HepG2 (cell line): ENCODE data around the gene ZNF30. TPM values are rescaled to one million over a fixed set of nuclear protein-coding genes. Genes with fewer than 3 reads are reported as not detected.

Source experiments
- ATAC-seq: fragments of 200-7000 bp; cut with Tn5 transposase; 3 replicates; pipeline ENCODE4 v1.9.1; 2020; ENCODE audit warnings: mild to moderate bottlenecking, moderate library complexity
- BruUV-seq: library from RNA; stranded (reverse); fragments of 400-500 nt; replicated peaks from 2 replicates; lab custom pipeline; 2021; lab: Mats Ljungman, UMichigan
- CTCF ChIA-PET: fragments of 300-600 bp; formaldehyde crosslinking; extraction: SDS; loops from one replicate; lab custom pipeline; 2021; ENCODE audit warnings: low total read pairs, inconsistent platforms, low intra/inter-chr PET ratio; lab: Yijun Ruan, JAX
- POLR2A ChIA-PET: fragments of 350-600 bp; sonication (Branson Sonifier 250); formaldehyde crosslinking; loops from one replicate; lab custom pipeline; 2020; ENCODE audit warnings: antibody characterized with exemption, inconsistent platforms; lab: Yijun Ruan, JAX
- DNase-seq: peaks from one replicate; pipeline ENCODE4 v3.0.0-alpha.2; 2015; ENCODE audit warnings: low spot score
- FAIRE-seq: peaks from 3 replicates; lab custom pipeline; 2011; peaks lifted over from hg19 to GRCh38; lab: Jason Lieb, UNC
- H2AFZ ChIP-seq: one replicate; pipeline ENCODE4 v1.6.1; 2011; ENCODE audit warnings: low read length, inconsistent platforms
- H3K27ac ChIP-seq: fragments of 300-600 bp; 3 replicates; pipeline ENCODE4 v1.8.0; 2011; ENCODE audit warnings: mixed run types, mild to moderate bottlenecking, mixed read lengths, low read length, inconsistent platforms; ENCODE audit not compliant: insufficient read depth; ENCODE audit errors: extremely low read length
- H3K27me3 ChIP-seq, 2 experiments: fragments of 200-600 bp in 1 of 2; 2 replicates in 1 of 2; 3 replicates in 1 of 2; pipeline versions ENCODE4 v1.6.0 to v1.8.0; 2011; ENCODE audit warnings: low read length in 2 of 2, mild to moderate bottlenecking in 2 of 2, moderate library complexity in 2 of 2, inconsistent platforms in 1 of 2; ENCODE audit not compliant: insufficient read depth in 2 of 2, control insufficient read depth in 1 of 2
- H3K36me3 ChIP-seq, 2 experiments: fragments of 200-600 bp in 1 of 2; replicated peaks in 1 of 2; 2 replicates in 1 of 2; 3 replicates in 1 of 2; pipeline versions ENCODE4 v1.5.1 to v1.8.0; 2011; ENCODE audit warnings: low read length in 2 of 2, inconsistent platforms in 1 of 2; ENCODE audit not compliant: insufficient read depth in 2 of 2, control insufficient read depth in 1 of 2
- H3K4me1 ChIP-seq: 2 replicates; pipeline ENCODE4 v1.5.1; 2012; ENCODE audit warnings: low read length, inconsistent platforms; ENCODE audit not compliant: insufficient read depth
- H3K4me2 ChIP-seq: 2 replicates; pipeline ENCODE4 v1.6.0; 2011; ENCODE audit warnings: low read depth, low read length, inconsistent platforms
- H3K4me3 ChIP-seq, 3 experiments: fragments of 200-600 bp in 1 of 3; sonication (generic), shearing (Covaris generic) in 1 of 3; replicated peaks in 1 of 3; 2 replicates each; pipeline ENCODE4 v1.5.1; 2011 to 2016; ENCODE audit warnings: low read length in 3 of 3, inconsistent platforms in 2 of 3, low read depth in 2 of 3, mild to moderate bottlenecking in 2 of 3, control low read depth in 1 of 3, mixed read lengths in 1 of 3; ENCODE audit not compliant: insufficient read depth in 1 of 3
- H3K79me2 ChIP-seq: one replicate; pipeline ENCODE4 v1.6.1; 2011; ENCODE audit warnings: low read length, inconsistent platforms; ENCODE audit not compliant: insufficient read depth
- H3K9ac ChIP-seq: 2 replicates; pipeline ENCODE4 v1.6.0; 2011; ENCODE audit warnings: mild to moderate bottlenecking, low read depth, low read length, inconsistent platforms; ENCODE audit not compliant: insufficient read depth
- H3K9me3 ChIP-seq: 2 replicates; pipeline ENCODE4 v1.5.1; 2012; ENCODE audit warnings: mild to moderate bottlenecking, low read length
- H4K20me1 ChIP-seq: 2 replicates; pipeline ENCODE4 v1.6.0; 2011; ENCODE audit warnings: inconsistent platforms, mild to moderate bottlenecking, low read length, moderate library complexity; ENCODE audit not compliant: insufficient read depth
- HNF1A ChIP-seq, 2 experiments: sonication (generic) in 1 of 2; formaldehyde crosslinking in 1 of 2; IDR thresholded peaks; 2 replicates each; pipeline versions ENCODE4 v1.4.0 to v1.6.1; 2016 to 2020; ENCODE audit warnings: borderline replicate concordance in 1 of 2, low read depth in 1 of 2, mild to moderate bottlenecking in 1 of 2, missing genetic modification reagents in 1 of 2
- HNRNPH1 ChIP-seq: fragments of 200-400 bp; formaldehyde crosslinking; optimal IDR thresholded peaks from 2 replicates; pipeline ENCODE3; 2017; ENCODE audit warnings: mild to moderate bottlenecking, low read depth, low read length
- MED1 ChIP-seq: sonication (generic); formaldehyde crosslinking; IDR thresholded peaks from 2 replicates; pipeline ENCODE4 v1.4.0; 2020; ENCODE audit warnings: missing genetic modification reagents
- NR2F2 ChIP-seq: IDR thresholded peaks from 2 replicates; pipeline ENCODE4 v1.6.1; 2012; ENCODE audit warnings: low read depth, inconsistent platforms, borderline replicate concordance
- U2AF2 ChIP-seq: fragments of 200-400 bp; formaldehyde crosslinking; IDR thresholded peaks from 2 replicates; pipeline ENCODE4 v1.6.1; 2017; ENCODE audit warnings: low read depth, mild to moderate bottlenecking, low read length
- ZHX1 ChIP-seq: sonication (generic); formaldehyde crosslinking; IDR thresholded peaks from 2 replicates; pipeline ENCODE4 v1.8.1; 2022; ENCODE audit warnings: low read depth, mild to moderate bottlenecking, missing genetic modification reagents
- ZSCAN9 ChIP-seq: IDR thresholded peaks from 2 replicates; pipeline ENCODE4 v1.6.1; 2016; ENCODE audit warnings: borderline replicate concordance
- WGBS: methylation state at CpG from one replicate; pipeline ENCODE4 v1.1.6; 2017; ENCODE audit warnings: low lambda C conversion rate; 5-methylcytosine and 5-hydroxymethylcytosine counted together
- in situ Hi-C: cut with HindIII; loops from 2 replicates; pipeline ENCODE4 v1.10.0; 2017; ENCODE audit warnings: low pct_unique_long_range_greater_than_20kb; ENCODE audit not compliant: extremely low pct_ligation_motif_present
- intact Hi-C: fragments of 100-400 bp; cut with micrococcal nuclease; formaldehyde crosslinking; loops from one replicate; pipeline ENCODE4 v1.10.0; 2022; ENCODE audit not compliant: unreplicated experiment
- polyA plus RNA-seq, 8 experiments: library from polyadenylated mRNA; depleted of rRNA in 3 of 8; stranded (reverse) in 7 of 8; unstranded in 1 of 8; fragments of >200 nt; fragmentation: Illumina TruSeq in 4 of 8; extraction: Trizol in 4 of 8; gene quantifications; 2 replicates each; pipeline versions ENCODE4 v1.2.1 to v1.2.3, GENCODE V29; 2011 to 2016; ENCODE audit warnings: low read depth in 4 of 8, missing spikeins in 1 of 8, mixed read lengths in 1 of 8; ENCODE audit not compliant: insufficient read depth in 1 of 8
- total RNA-seq, 5 experiments: library from RNA; depleted of rRNA; stranded (reverse); fragments of >200 nt; fragmentation: Illumina TruSeq; extraction: Trizol; gene quantifications; 2 replicates each; pipeline ENCODE4 v1.2.3, GENCODE V29; 2016; ENCODE audit warnings: low read depth in 1 of 5
- TF ChIP-seq, protein P1 (sequence below): IDR thresholded peaks from 2 replicates; pipeline ENCODE4 v1.6.1; 2016; ENCODE audit warnings: low read depth, control low read depth

ZNF30 gene
- total and polyA plus RNA-seq, 2 of the 13 experiments (the other 11 are each of a cell fraction or from before 2014, with no cell fraction given): 2.3 to 4.4 TPM

DNA sequence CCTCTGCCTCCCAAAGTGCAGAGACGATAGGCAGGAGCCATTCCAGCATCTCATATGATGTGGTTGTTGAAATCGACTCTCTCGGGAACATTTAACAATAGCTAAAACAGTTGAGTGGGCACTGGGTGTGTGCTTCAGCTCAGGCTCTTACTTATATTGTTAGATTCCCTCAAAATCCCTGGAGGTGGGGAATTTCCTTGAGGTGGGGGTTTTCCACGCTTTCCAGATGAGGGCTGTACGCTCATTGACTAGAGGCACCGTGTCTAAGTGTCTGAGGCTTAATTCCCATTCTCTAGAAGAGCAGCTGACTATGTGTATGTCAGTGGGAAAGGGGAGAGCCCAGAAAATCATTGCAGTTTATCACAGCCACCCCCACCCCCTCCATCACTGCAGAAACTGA is 62.6 kb downstream of the ZNF30 start:
- Histone ChIP-seq H3K79me2 (no peaks in the 10 kb centered on the region), H3K4me1 (peaks cover 37% of the 10 kb centered on the region), H3K27ac (no peak overlapping the region), H3K27me3 (peaks cover 0 to 17% of the 10 kb centered on the region in 2 experiments; a peak in 3 of 5 replicates), H3K9ac (no peak overlapping the region), H3K4me3 (no peak overlapping the region), H3K36me3 (no peaks in the 10 kb centered on the region), H3K9me3 (no peaks in the 10 kb centered on the region), H2AFZ (no peak overlapping the region), H4K20me1 (no peaks in the 10 kb centered on the region), H3K4me2 (no peak overlapping the region)
- WGBS: 88% methylated on average over 6 of the region's 6 CpGs
- no peak for ATAC-seq
- in situ Hi-C loops: no loop called here
- FAIRE-seq: no peak
- ChIA-PET CTCF (no interaction called here), POLR2A (no interaction called here)
- intact Hi-C loops: no loop called here
- no peak for TF ChIP-seq HNF1A (IDR thresholded peaks at IDR 0.05; ENCODE audit: low read depth)
- no peak for TF ChIP-seq HNF1A (CRISPR knock-in tag; IDR thresholded peaks at IDR 0.05; ENCODE audit: borderline replicate concordance)
- TF ChIP-seq, protein P1, sequence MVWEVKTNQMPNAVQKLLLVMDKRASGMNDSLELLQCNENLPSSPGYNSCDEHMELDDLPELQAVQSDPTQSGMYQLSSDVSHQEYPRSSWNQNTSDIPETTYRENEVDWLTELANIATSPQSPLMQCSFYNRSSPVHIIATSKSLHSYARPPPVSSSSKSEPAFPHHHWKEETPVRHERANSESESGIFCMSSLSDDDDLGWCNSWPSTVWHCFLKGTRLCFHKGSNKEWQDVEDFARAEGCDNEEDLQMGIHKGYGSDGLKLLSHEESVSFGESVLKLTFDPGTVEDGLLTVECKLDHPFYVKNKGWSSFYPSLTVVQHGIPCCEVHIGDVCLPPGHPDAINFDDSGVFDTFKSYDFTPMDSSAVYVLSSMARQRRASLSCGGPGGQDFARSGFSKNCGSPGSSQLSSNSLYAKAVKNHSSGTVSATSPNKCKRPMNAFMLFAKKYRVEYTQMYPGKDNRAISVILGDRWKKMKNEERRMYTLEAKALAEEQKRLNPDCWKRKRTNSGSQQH (CRISPR knock-in tag): no peak
- TF ChIP-seq ZHX1 (CRISPR knock-in tag): no peak
- TF ChIP-seq U2AF2: no peak
- no peak for TF ChIP-seq NR2F2
- no peak for TF ChIP-seq ZSCAN9 (CRISPR knock-in tag)
- TF ChIP-seq HNRNPH1: no peak
- TF ChIP-seq MED1 (CRISPR knock-in tag): no peak
- DNase-seq: no peak
- BruUV-seq: no TSS peak
